GM18519 (cell line): Measurements from ENCODE around the gene DNAH6.

ENCODE experiments used
- ATAC-seq: cut with Tn5 transposase; IDR thresholded peaks from one replicate; pipeline ENCODE4 v1.9.1; 2021; ENCODE audit warnings: mild to moderate bottlenecking, moderate library complexity; ENCODE audit not compliant: unreplicated experiment, low FRiP score

DNAH6 gene

DNA sequence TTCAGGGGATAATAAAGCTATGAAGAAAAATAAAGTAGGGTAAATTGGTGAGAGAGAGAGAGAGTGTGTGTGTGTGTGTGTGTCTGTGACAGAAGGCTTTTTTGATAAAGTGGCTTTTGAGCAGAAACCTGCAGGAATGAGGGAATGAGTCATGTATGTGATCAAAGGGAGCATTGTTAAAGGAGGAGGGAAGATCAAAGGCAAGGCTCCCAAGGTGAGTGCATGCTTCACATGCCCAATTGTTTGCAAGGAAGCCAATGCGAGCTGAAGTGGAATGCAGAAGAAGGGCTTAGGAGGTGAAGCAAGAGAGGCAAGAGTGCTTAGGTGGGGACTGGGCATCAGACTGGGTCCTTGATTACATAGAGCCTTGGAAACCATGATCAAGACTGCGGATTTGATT, 96.8 kb downstream of the DNAH6 start:
- no peak for ATAC-seq

- ATAC-seq, result no peak
Observed at GRCh38 chr2:84619794-84620371, 103.6 kb downstream of the DNAH6 start.

DNA sequence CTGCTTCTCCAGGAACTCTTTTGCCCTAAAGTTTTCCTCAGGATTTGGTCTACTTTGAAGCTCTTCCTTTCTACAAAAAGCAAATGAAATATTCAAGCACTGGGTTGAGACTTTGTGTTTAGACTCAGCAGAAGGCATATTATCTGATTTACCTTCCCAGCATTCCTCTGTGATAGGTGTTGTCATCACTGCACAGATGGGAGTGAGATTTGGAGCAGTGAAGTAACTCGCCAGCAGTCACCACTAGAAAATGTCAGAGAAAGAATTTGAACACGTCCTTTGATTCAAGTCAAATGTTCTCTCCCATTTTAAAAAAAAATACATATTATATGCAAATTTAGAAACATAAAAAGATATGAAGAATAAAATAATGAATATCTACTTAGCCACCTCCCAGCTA, 112.2 kb downstream of the DNAH6 start:
- ATAC-seq, result no peak

DNA sequence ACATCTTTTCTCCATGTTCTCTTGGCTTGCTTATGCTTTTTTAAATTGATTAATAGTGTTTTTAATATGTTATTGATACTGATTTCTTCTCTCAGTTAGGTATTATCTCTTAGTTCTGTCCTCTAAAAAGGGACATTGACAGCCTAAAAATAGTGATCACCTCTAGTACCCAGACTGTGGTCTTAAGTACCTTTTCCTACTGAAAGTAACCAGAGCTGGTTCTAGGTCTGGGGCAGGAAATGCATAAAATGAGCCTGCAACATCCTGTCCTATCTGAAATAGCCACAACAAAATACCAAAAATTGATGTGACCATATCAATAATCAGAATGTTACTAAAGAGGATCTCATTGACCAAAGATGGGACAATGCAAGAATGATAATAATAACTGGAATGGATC, 113.3 kb downstream of the DNAH6 start:
- no peak for ATAC-seq

DNA sequence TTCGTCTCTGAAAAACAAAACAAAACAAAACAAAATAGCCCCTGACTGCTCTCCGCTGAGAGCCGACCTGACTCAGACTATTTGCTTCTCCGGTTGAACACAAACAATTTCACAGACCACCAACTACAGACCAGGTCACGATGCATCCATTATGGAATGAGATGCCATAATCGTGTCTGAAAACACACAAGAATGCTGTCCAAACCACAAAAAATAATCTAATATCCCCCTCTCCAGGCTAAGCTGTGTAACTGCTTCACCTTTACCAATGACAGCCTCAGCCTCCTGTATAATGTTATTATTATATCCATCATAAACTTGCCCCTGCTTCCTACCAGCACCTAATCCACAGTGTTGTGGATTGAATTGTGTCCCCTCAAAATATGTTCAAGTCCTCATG, 114.7 kb downstream of the DNAH6 start:
- peak; percentile 61 for ATAC-seq

GRCh38 chr2:84631985-84632384, 115.7 kb downstream of the DNAH6 start:
- ATAC-seq, result no peak

GRCh38 chr2:84636080-84636971, 120.0 kb downstream of the DNAH6 start:
- ATAC-seq, result no peak

DNA sequence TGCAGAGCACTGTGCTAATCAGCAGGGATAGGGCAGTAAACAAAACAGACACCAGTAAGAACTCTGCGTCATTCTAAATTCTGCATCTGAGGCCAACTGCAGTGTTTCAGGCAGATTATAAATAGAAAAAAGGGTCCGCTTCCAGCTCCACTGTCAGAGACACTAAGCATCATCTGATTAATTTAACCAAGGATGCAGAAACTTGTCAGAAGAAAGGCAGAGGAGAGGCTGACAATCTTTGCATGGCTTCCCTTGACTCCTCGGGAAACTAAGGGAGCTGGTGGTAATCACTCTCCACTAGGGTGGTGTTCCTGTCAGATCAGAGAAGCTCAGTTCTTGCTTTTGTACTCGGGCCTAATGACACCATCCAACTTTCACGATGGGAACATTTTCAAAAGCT, 123.5 kb downstream of the DNAH6 start:
- ATAC-seq, result no peak

GRCh38 chr2:84640411-84640810, 124.1 kb downstream of the DNAH6 start:
- no peak for ATAC-seq

DNA sequence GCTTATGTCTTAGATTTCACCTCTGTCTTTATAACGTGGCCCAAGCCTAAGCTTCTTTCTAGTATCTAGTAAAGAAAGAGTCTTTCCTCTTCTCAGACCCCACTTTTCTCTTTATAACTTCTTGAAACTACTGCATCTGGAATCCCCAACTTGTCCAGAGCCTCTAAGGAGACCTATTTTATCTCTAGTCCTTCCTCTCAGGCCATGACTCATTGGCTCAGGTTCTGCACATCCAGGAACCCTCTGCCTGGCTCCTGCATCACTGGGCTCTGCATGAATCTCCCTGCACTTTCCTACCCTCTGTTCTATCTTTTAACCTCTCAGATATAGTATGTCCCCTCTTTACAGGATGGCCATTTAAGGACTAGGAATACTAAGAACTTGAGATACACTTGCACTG, 124.7 kb downstream of the DNAH6 start:
- no peak for ATAC-seq

- no peak for ATAC-seq
Observed at GRCh38 chr2:84643991-84644390, 127.7 kb downstream of the DNAH6 start.

- ATAC-seq, result no peak
Observed at GRCh38 chr2:84646514-84646913, 130.2 kb downstream of the DNAH6 start.

GRCh38 chr2:84647267-84647666, 131.0 kb downstream of the DNAH6 start:
- no peak for ATAC-seq

DNA sequence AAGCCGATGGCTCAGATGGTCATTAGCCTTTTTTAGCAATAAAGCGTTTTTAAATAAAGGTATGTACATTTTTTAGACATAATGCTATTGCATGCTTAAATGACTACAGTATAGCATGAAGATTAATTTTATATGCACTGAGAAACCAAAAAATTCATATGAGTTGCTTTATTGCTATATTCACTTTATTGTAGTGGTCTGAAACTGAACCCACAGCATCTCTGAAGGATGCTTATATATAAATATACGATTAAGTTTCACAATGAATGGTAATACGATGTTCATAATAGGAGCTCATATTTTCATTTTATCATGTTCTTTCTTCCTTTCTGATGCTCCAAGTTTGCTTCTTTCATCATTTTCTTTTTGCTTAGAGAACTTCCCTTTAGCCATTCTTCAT, 132.8 kb downstream of the DNAH6 start:
- ATAC-seq, result no peak

- no peak for ATAC-seq
Observed at GRCh38 chr2:84649487-84650142, 133.3 kb downstream of the DNAH6 start.

- ATAC-seq, result no peak
Observed at GRCh38 chr2:84652431-84652830, 136.1 kb downstream of the DNAH6 start.

GRCh38 chr2:84653302-84653701, 137.0 kb downstream of the DNAH6 start:
- ATAC-seq, result no peak

GRCh38 chr2:84654414-84654813, 138.1 kb downstream of the DNAH6 start:
- ATAC-seq, result no peak

GRCh38 chr2:84669122-84669521, 152.8 kb downstream of the DNAH6 start:
- no peak for ATAC-seq

DNA sequence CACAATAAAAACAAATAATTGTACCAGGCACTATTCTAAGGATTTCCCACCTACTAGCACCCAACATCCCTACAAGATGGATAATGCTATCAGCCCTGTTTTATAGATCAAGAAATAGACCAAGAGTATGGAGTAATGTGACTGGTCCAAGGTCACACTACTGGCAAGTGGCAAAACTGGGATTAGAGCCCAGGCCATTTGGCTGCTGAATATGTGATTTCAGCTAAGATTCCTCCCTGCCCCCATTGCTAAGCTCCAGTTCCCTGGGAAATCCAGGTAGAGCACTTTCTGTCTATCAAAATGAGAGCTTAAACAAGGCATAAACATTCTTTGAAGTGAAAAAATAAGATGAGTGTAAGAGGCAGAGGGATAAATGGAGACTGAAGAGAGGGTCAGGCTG, 157.8 kb downstream of the DNAH6 start:
- ATAC-seq, result no peak

GRCh38 chr2:84674586-84674985, 158.3 kb downstream of the DNAH6 start:
- ATAC-seq, result no peak

- ATAC-seq, result no peak
Observed at GRCh38 chr2:84676295-84676694, 160.0 kb downstream of the DNAH6 start.
